ENCODE measurements around the gene DAB2IP. TPM values are rescaled to one million over a fixed set of nuclear protein-coding genes. Genes with fewer than 3 reads are reported as not detected.

DAB2IP gene
- total and polyA plus RNA-seq, 4 donors, result 2.3 to 13.1 (median 5.4) TPM

DNA sequence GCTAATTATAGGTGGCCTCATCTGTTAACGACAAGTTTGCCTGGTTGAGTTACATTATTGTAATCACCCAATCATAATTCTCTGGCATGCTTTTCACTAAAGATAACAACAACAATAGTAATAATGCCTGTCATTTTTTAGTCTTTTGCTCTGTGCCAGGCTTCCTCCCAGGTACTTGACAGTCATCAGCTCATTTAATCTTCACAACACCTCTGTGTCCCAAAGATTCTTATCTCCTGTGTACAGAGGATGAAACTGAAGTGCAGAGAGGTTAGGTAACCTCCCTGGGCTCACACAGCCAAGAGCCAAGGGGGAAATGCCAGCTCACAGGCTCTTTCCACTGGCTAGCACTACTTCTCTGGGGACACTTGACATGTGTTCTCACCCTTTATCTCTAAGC lies 77.5 kb downstream of the DAB2IP start (continued):
- TF ChIP-seq, protein P1, sequence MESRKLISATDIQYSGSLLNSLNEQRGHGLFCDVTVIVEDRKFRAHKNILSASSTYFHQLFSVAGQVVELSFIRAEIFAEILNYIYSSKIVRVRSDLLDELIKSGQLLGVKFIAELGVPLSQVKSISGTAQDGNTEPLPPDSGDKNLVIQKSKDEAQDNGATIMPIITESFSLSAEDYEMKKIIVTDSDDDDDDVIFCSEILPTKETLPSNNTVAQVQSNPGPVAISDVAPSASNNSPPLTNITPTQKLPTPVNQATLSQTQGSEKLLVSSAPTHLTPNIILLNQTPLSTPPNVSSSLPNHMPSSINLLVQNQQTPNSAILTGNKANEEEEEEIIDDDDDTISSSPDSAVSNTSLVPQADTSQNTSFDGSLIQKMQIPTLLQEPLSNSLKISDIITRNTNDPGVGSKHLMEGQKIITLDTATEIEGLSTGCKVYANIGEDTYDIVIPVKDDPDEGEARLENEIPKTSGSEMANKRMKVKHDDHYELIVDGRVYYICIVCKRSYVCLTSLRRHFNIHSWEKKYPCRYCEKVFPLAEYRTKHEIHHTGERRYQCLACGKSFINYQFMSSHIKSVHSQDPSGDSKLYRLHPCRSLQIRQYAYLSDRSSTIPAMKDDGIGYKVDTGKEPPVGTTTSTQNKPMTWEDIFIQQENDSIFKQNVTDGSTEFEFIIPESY (IDR thresholded peaks at IDR 0.05), result no peak
- TF ChIP-seq YY1 (IDR thresholded peaks at IDR 0.05), result no peak

DNA sequence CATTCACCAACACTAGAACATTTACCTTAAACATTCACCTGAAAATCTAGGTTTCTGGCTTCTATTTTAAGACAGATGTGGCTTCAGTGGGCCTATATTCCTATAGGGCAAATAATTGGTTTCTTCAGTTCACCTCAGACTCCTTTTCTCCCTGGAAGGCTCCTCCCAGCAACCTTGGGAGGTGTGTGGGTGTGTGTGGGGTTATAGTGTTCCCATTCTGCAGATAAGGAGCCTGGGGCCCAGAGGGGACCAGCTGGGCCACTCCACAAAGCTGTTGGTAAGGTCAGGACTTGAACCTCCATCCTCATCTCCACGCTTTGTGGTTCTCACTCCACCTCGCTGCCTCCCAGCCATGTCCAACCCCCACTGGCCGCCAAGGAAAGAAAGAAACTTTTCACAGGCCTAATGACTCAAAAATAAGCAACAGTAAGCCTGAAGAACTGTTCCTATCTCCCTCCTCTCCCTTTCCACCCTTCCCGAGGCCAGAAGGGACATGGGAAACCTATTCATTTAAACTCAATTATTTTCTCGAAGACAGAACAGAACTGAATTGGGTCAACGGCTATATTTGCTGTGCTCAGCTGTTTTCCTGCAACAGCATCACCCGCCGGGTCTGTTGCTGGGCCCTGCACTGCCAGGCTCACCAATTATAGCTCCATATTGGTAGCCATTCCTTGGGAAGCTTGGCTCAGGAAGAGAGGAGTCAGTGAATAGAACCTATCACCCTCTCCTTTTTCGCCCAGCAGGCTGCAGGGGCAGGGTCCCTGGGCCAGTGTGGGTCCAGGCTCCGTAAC lies 78.5 kb downstream of the DAB2IP start:
- H3K27me3 ChIP-seq (ENCODE audit: control insufficient read depth in 4 of 4, insufficient read depth in 4 of 4, low read length in 3 of 4), result no peaks in the 10 kb centered on the region
- H3K9me3 ChIP-seq (ENCODE audit: control insufficient read depth in 4 of 4, low read length in 3 of 4), result no peaks in the 10 kb centered on the region
- no peak overlapping the region for H3K4me3 ChIP-seq (ENCODE audit: low read depth in 1 of 3, low read length in 3 of 3)
- H3K9ac ChIP-seq (ENCODE audit: low read depth in 1 of 2, low read length in 2 of 2), result no peak overlapping the region
- no peaks in the 10 kb centered on the region for H3K36me3 ChIP-seq (ENCODE audit: control insufficient read depth in 4 of 4, insufficient read depth in 3 of 4, low read depth in 1 of 4, low read length in 3 of 4)
- TF ChIP-seq YY1 (IDR thresholded peaks at IDR 0.05) (no peak), EGR1 (IDR thresholded peaks at IDR 0.05; ENCODE audit: low read depth in 2 of 2) (no peak), FOXA1 (IDR thresholded peaks at IDR 0.05) (no peak), FOXA2 (IDR thresholded peaks at IDR 0.05) (no peak), GABPA (IDR thresholded peaks at IDR 0.05 in 1 of 2, conservative IDR thresholded peaks at IDR 0.05 in 1 of 2) (no peak), TAF1 (conservative IDR thresholded peaks at IDR 0.05) (no peak)
- TF ChIP-seq, protein P2, sequence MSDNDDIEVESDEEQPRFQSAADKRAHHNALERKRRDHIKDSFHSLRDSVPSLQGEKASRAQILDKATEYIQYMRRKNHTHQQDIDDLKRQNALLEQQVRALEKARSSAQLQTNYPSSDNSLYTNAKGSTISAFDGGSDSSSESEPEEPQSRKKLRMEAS (IDR thresholded peaks at IDR 0.05), result no peak
- WGBS, result 92% methylated on average over 10 of the region's 10 CpGs
- no peak overlapping the region for H3K27ac ChIP-seq (ENCODE audit: low read depth in 1 of 2, low read length in 2 of 2)
- DNase-seq (ENCODE audit: low spot score), result no peak
- no peaks in the 10 kb centered on the region for H3K4me1 ChIP-seq (ENCODE audit: control insufficient read depth in 4 of 4, insufficient read depth in 4 of 4, low read length in 3 of 4)

DNA sequence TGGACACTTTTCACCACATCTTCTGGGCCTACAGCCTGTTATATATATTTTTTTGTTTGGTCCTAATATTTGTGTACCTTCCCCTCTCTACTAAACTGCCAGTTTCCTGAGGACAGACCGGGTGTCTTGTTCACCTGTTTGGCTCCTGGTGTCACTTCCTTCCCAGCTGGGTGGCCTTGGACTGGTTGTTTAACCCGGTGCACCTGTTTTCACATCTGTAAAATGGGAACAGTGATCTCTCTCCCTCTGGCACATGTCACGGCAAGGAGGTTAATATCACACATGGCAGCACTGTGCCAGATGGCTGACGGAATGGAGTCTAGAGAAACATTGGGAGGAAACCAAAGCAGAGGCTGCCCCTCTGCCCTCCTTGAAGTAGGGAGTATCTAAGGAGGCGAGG lies 79.7 kb downstream of the DAB2IP start:
- no peak overlapping the region for H3K9ac ChIP-seq (ENCODE audit: low read depth in 1 of 2, low read length in 2 of 2)
- H3K9me3 ChIP-seq (ENCODE audit: control insufficient read depth in 4 of 4, low read length in 3 of 4), result no peaks in the 10 kb centered on the region
- no peak overlapping the region for H3K4me3 ChIP-seq (ENCODE audit: low read depth in 1 of 3, low read length in 3 of 3)
- H3K27me3 ChIP-seq (ENCODE audit: control insufficient read depth in 4 of 4, insufficient read depth in 4 of 4, low read length in 3 of 4), result no peaks in the 10 kb centered on the region
- H3K36me3 ChIP-seq (ENCODE audit: control insufficient read depth in 4 of 4, insufficient read depth in 3 of 4, low read depth in 1 of 4, low read length in 3 of 4), result no peaks in the 10 kb centered on the region
- WGBS, result 83% methylated on average over 5 of the region's 5 CpGs
- DNase-seq (ENCODE audit: low spot score), result no peak
- H3K4me1 ChIP-seq (ENCODE audit: control insufficient read depth in 4 of 4, insufficient read depth in 4 of 4, low read length in 3 of 4), result peaks cover 0 to 10% (median 4%) of the 10 kb centered on the region in 4 donors
- TF ChIP-seq, protein P3, sequence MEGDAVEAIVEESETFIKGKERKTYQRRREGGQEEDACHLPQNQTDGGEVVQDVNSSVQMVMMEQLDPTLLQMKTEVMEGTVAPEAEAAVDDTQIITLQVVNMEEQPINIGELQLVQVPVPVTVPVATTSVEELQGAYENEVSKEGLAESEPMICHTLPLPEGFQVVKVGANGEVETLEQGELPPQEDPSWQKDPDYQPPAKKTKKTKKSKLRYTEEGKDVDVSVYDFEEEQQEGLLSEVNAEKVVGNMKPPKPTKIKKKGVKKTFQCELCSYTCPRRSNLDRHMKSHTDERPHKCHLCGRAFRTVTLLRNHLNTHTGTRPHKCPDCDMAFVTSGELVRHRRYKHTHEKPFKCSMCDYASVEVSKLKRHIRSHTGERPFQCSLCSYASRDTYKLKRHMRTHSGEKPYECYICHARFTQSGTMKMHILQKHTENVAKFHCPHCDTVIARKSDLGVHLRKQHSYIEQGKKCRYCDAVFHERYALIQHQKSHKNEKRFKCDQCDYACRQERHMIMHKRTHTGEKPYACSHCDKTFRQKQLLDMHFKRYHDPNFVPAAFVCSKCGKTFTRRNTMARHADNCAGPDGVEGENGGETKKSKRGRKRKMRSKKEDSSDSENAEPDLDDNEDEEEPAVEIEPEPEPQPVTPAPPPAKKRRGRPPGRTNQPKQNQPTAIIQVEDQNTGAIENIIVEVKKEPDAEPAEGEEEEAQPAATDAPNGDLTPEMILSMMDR (IDR thresholded peaks at IDR 0.05; ENCODE audit: low read depth, low read length, missing input control), result no peak
- no peak for TF ChIP-seq RXRA (IDR thresholded peaks at IDR 0.05)
- no peak for TF ChIP-seq SP1 (IDR thresholded peaks at IDR 0.05)
- TF ChIP-seq FOXA2 (IDR thresholded peaks at IDR 0.05), result no peak
- TF ChIP-seq FOXA1 (IDR thresholded peaks at IDR 0.05), result no peak
- no peak for TF ChIP-seq RAD21 (IDR thresholded peaks at IDR 0.05)
- TF ChIP-seq GABPA (IDR thresholded peaks at IDR 0.05 in 1 of 2, conservative IDR thresholded peaks at IDR 0.05 in 1 of 2), result no peak
- TF ChIP-seq, protein P1 (IDR thresholded peaks at IDR 0.05), result no peak
- no peak for TF ChIP-seq YY1 (IDR thresholded peaks at IDR 0.05)
- TF ChIP-seq, protein P2 (IDR thresholded peaks at IDR 0.05), result no peak
- TF ChIP-seq JUND (IDR thresholded peaks at IDR 0.05), result no peak
- TF ChIP-seq, protein P4, sequence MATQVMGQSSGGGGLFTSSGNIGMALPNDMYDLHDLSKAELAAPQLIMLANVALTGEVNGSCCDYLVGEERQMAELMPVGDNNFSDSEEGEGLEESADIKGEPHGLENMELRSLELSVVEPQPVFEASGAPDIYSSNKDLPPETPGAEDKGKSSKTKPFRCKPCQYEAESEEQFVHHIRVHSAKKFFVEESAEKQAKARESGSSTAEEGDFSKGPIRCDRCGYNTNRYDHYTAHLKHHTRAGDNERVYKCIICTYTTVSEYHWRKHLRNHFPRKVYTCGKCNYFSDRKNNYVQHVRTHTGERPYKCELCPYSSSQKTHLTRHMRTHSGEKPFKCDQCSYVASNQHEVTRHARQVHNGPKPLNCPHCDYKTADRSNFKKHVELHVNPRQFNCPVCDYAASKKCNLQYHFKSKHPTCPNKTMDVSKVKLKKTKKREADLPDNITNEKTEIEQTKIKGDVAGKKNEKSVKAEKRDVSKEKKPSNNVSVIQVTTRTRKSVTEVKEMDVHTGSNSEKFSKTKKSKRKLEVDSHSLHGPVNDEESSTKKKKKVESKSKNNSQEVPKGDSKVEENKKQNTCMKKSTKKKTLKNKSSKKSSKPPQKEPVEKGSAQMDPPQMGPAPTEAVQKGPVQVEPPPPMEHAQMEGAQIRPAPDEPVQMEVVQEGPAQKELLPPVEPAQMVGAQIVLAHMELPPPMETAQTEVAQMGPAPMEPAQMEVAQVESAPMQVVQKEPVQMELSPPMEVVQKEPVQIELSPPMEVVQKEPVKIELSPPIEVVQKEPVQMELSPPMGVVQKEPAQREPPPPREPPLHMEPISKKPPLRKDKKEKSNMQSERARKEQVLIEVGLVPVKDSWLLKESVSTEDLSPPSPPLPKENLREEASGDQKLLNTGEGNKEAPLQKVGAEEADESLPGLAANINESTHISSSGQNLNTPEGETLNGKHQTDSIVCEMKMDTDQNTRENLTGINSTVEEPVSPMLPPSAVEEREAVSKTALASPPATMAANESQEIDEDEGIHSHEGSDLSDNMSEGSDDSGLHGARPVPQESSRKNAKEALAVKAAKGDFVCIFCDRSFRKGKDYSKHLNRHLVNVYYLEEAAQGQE (IDR thresholded peaks at IDR 0.05), result no peak
- TF ChIP-seq HNF4G (IDR thresholded peaks at IDR 0.05), result no peak
- TF ChIP-seq TAF1 (conservative IDR thresholded peaks at IDR 0.05), result no peak
- no peak for TF ChIP-seq EGR1 (IDR thresholded peaks at IDR 0.05; ENCODE audit: low read depth in 2 of 2)
- TF ChIP-seq, protein P5, sequence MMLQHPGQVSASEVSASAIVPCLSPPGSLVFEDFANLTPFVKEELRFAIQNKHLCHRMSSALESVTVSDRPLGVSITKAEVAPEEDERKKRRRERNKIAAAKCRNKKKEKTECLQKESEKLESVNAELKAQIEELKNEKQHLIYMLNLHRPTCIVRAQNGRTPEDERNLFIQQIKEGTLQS (IDR thresholded peaks at IDR 0.05), result no peak
- TF ChIP-seq HNF4A (conservative IDR thresholded peaks at IDR 0.05), result no peak
- TF ChIP-seq NR2F2 (IDR thresholded peaks at IDR 0.05), result no peak
- H3K27ac ChIP-seq (ENCODE audit: low read depth in 1 of 2, low read length in 2 of 2), result no peak overlapping the region

All from liver (tissue), 9 donors.